Small intestine (tissue), 7 donors: Measurements from ENCODE around the gene ZDHHC22. TPM values are rescaled to one million over a fixed set of nuclear protein-coding genes. Genes with fewer than 3 reads are reported as not detected.

ENCODE experiments used
- DNase-seq, 2 donors: peaks; one replicate each; pipeline versions ENCODE4 v3.0.0 to v3.0.0-alpha.2; 2013
- FAIRE-seq: peaks from 2 replicates; lab custom pipeline; 2012; peaks lifted over from hg19 to GRCh38; lab: Jason Lieb, UNC
- H3K27ac ChIP-seq, 3 donors: one replicate each; pipeline ENCODE4 v1.5.1; 2013; ENCODE audit warnings: low read length in 2 of 3, mild to moderate bottlenecking in 2 of 3, control low read depth in 1 of 3, inconsistent platforms in 1 of 3, low read depth in 1 of 3, moderate library complexity in 1 of 3
- H3K27me3 ChIP-seq, 3 donors: one replicate each; pipeline ENCODE4 v1.6.1; 2013; ENCODE audit warnings: low read length in 3 of 3, inconsistent platforms in 1 of 3; ENCODE audit not compliant: control insufficient read depth in 3 of 3, insufficient read depth in 3 of 3
- H3K36me3 ChIP-seq, 3 donors: one replicate each; pipeline ENCODE4 v1.6.1; 2013; ENCODE audit warnings: low read length in 3 of 3, inconsistent platforms in 1 of 3, low read depth in 1 of 3, mild to moderate bottlenecking in 1 of 3, moderate library complexity in 1 of 3; ENCODE audit not compliant: control insufficient read depth in 3 of 3, insufficient read depth in 2 of 3
- H3K4me1 ChIP-seq, 3 donors: one replicate each; pipeline ENCODE4 v1.6.1; 2013; ENCODE audit warnings: low read length in 2 of 3, inconsistent platforms in 1 of 3, low read depth in 1 of 3, mild to moderate bottlenecking in 1 of 3, moderate library complexity in 1 of 3; ENCODE audit not compliant: control insufficient read depth in 3 of 3, insufficient read depth in 2 of 3
- H3K4me3 ChIP-seq, 3 donors: one replicate each; pipeline ENCODE4 v1.5.1; 2013; ENCODE audit warnings: low read length in 3 of 3, control low read depth in 1 of 3, inconsistent platforms in 1 of 3, low read depth in 1 of 3, mild to moderate bottlenecking in 1 of 3, moderate library complexity in 1 of 3
- H3K9me3 ChIP-seq, 2 donors: one replicate each; pipeline ENCODE4 v1.6.1; 2013; ENCODE audit warnings: low read depth in 1 of 2, low read length in 1 of 2; ENCODE audit not compliant: control insufficient read depth in 2 of 2, insufficient read depth in 1 of 2
- WGBS, 3 donors: extraction: QIAGEN DNeasy Blood & Tissue Kit; methylation state at CpG; one replicate each; pipeline ENCODE4 v1.1.7; 2013; 5-methylcytosine and 5-hydroxymethylcytosine counted together
- polyA plus RNA-seq, 4 donors: library from polyadenylated mRNA; stranded (reverse) in 3 of 4; unstranded in 1 of 4; fragments of 200-250 nt in 3 of 4; fragments of 120-200 nt in 1 of 4; gene quantifications; one replicate each; pipeline versions ENCODE4 v1.2.1 to v1.2.3, GENCODE V29; 2013
- donor health status: healthy with polysubstance abuse.
- donor health status: control.
- donor health status: control.
- donor health status: Bipolar disorder and iron deficiency.
- donor health status: healthy.

ZDHHC22 gene
- polyA plus RNA-seq, 4 donors, result 0.12 to 0.33 TPM; not detected in 2

- Histone ChIP-seq H3K36me3 (no peaks in the 10 kb centered on the region), H3K4me3 (no peak overlapping the region), H3K27me3 (peaks cover 0 to 65% (median 8%) of the 10 kb centered on the region in 3 donors), H3K4me1 (peaks cover 0 to 3% (median 0%) of the 10 kb centered on the region in 3 donors), H3K27ac (no peak overlapping the region), H3K9me3 (no peaks in the 10 kb centered on the region)
- 55 to 67% (median 59%) methylated on average over 3 of the region's 3 CpGs for WGBS, 3 donors
- FAIRE-seq (no peak), DNase-seq (no peak)
Measured at GRCh38 chr14:77130386-77130785, 11.2 kb downstream of the ZDHHC22 start.

GRCh38 chr14:77128414-77128891 is 13.1 kb downstream of the ZDHHC22 start:
- no peak overlapping the region for H3K4me3 ChIP-seq
- H3K27ac ChIP-seq, result no peak overlapping the region
- WGBS, 3 donors, result 54 to 73% (median 60%) methylated on average over 6 of the region's 6 CpGs
- no peaks in the 10 kb centered on the region for H3K9me3 ChIP-seq
- H3K4me1 ChIP-seq, result peaks cover 0 to 21% (median 2%) of the 10 kb centered on the region in 3 donors
- no peak for DNase-seq
- peaks cover 0 to 57% (median 6%) of the 10 kb centered on the region in 3 donors for H3K27me3 ChIP-seq
- no peak for FAIRE-seq
- no peaks in the 10 kb centered on the region for H3K36me3 ChIP-seq

GRCh38 chr14:77126461-77126990 is 15.1 kb downstream of the ZDHHC22 start:
- H3K27me3 ChIP-seq, result peaks cover 0 to 49% (median 2%) of the 10 kb centered on the region in 3 donors
- H3K36me3 ChIP-seq, result no peaks in the 10 kb centered on the region
- 69 to 78% (median 70%) methylated on average over 4 of the region's 4 CpGs for WGBS, 3 donors
- no peak overlapping the region for H3K27ac ChIP-seq
- H3K9me3 ChIP-seq, result no peaks in the 10 kb centered on the region
- no peak for DNase-seq
- no peak overlapping the region for H3K4me3 ChIP-seq
- H3K4me1 ChIP-seq, result peaks cover 2 to 30% (median 4%) of the 10 kb centered on the region in 3 donors
- FAIRE-seq, result no peak

- Histone ChIP-seq H3K4me3 (no peak overlapping the region), H3K27me3 (peaks cover 0 to 49% (median 2%) of the 10 kb centered on the region in 3 donors), H3K4me1 (peaks cover 2 to 37% (median 11%) of the 10 kb centered on the region in 3 donors), H3K27ac (no peak overlapping the region), H3K9me3 (no peaks in the 10 kb centered on the region), H3K36me3 (peaks cover 0 to 3% (median 0%) of the 10 kb centered on the region in 3 donors)
- WGBS, 3 donors, result 48 to 81% (median 68%) methylated on average over 8 of the region's 8 CpGs
- FAIRE-seq (no peak), DNase-seq (no peak)
Measured at GRCh38 chr14:77125823-77126325, 15.7 kb downstream of the ZDHHC22 start.

- H3K36me3 ChIP-seq, result peaks cover 0 to 3% (median 0%) of the 10 kb centered on the region in 3 donors
- H3K27me3 ChIP-seq, result peaks cover 0 to 47% (median 2%) of the 10 kb centered on the region in 3 donors
- 13 to 17% (median 14%) methylated on average over 28 to 30 of the region's 30 CpGs for WGBS, 3 donors
- peak overlapping the region in 1 of 3 donors; percentile 49 for H3K4me3 ChIP-seq
- DNase-seq, result no peak
- peaks cover 2 to 37% (median 11%) of the 10 kb centered on the region in 3 donors for H3K4me1 ChIP-seq
- FAIRE-seq, result no peak
- no peak overlapping the region for H3K27ac ChIP-seq
- no peaks in the 10 kb centered on the region for H3K9me3 ChIP-seq
Measured at GRCh38 chr14:77125281-77125801, 16.2 kb downstream of the ZDHHC22 start.

- peak; percentile 61 to 68 for DNase-seq
- WGBS, 3 donors, result 6% methylated on average over 59 to 73 of the region's 73 CpGs
- peaks cover 0 to 46% (median 2%) of the 10 kb centered on the region in 3 donors for H3K27me3 ChIP-seq
- peak overlapping the region in 2 of 3 donors; percentile 27 to 62 for H3K27ac ChIP-seq
- FAIRE-seq, result no peak
- peaks cover 2 to 37% (median 11%) of the 10 kb centered on the region in 3 donors for H3K4me1 ChIP-seq
- peak overlapping the region; percentile 6 to 49 (median 42) for H3K4me3 ChIP-seq
- no peaks in the 10 kb centered on the region for H3K9me3 ChIP-seq
- H3K36me3 ChIP-seq, result peaks cover 0 to 6% (median 0%) of the 10 kb centered on the region in 3 donors
Measured at GRCh38 chr14:77124345-77125280, 17.0 kb downstream of the ZDHHC22 start.

GRCh38 chr14:77123381-77124325 is 17.9 kb downstream of the ZDHHC22 start:
- Histone ChIP-seq H3K27ac (peak overlapping the region; percentile 57 to 85 (median 72)), H3K27me3 (peaks cover 0 to 37% (median 2%) of the 10 kb centered on the region in 3 donors), H3K4me3 (no peak overlapping the region), H3K36me3 (peaks cover 0 to 6% (median 0%) of the 10 kb centered on the region in 3 donors), H3K4me1 (peaks cover 2 to 37% (median 11%) of the 10 kb centered on the region in 3 donors), H3K9me3 (no peaks in the 10 kb centered on the region)
- no peak for FAIRE-seq
- WGBS, 3 donors, result 22 to 53% (median 37%) methylated on average over 9 of the region's 9 CpGs
- DNase-seq, result peak; percentile 90 to 99
